B cell (primary cell): ENCODE data around the gene STAT1. TPM values are rescaled to one million over a fixed set of nuclear protein-coding genes. Genes with fewer than 3 reads are reported as not detected.
A peak's percentile ranks its signal among the peaks of the same experiment; 100 is the strongest.

Experiments
- ATAC-seq: fragments of 200-7000 bp; cut with Tn5 transposase; one replicate; pipeline ENCODE4 v1.10.0; 2021; ENCODE audit warnings: low read depth, mild to moderate bottlenecking, moderate number of reproducible peaks, moderate library complexity
- CTCF ChIA-PET: fragments of 350-600 bp; sonication (Branson Sonifier 250); formaldehyde crosslinking; loops from one replicate; lab custom pipeline; 2021; ENCODE audit warnings: antibody characterized with exemption, inconsistent platforms; lab: Charles Lee
- POLR2A ChIA-PET: fragments of 350-600 bp; sonication (Branson Sonifier 250); formaldehyde crosslinking; loops from one replicate; lab custom pipeline; 2021; ENCODE audit warnings: antibody characterized with exemption; lab: Charles Lee
- DNase-seq: peaks from one replicate; pipeline ENCODE4 v3.0.0; 2013
- H2AFZ ChIP-seq: 2 replicates; pipeline ENCODE4 v1.6.1; 2012; ENCODE audit warnings: mild to moderate bottlenecking, low read depth, low read length; ENCODE audit not compliant: insufficient read depth, poor library complexity, severe bottlenecking
- H3K27ac ChIP-seq, 2 donors: 1 replicate in 1 of 2; 2 replicates in 1 of 2; pipeline ENCODE4 v1.5.1; 2012 to 2013; ENCODE audit warnings: low read length in 2 of 2, mild to moderate bottlenecking in 2 of 2, moderate library complexity in 1 of 2
- H3K27me3 ChIP-seq, 4 experiments: fragments of 200-600 bp in 1 of 4; sonication (generic) in 1 of 4; replicated peaks in 1 of 4; 1 replicate in 2 of 4; 2 replicates in 2 of 4; pipeline versions ENCODE4 v1.6.1 to v1.7.0; 2013 to 2016; ENCODE audit warnings: low read length in 3 of 4, mild to moderate bottlenecking in 2 of 4, mixed read lengths in 1 of 4, moderate library complexity in 1 of 4; ENCODE audit not compliant: insufficient read depth in 4 of 4, control insufficient read depth in 3 of 4; ENCODE audit errors: control extremely low read depth in 1 of 4
- H3K36me3 ChIP-seq, 2 experiments: replicated peaks in 1 of 2; 1 replicate in 1 of 2; 2 replicates in 1 of 2; pipeline versions ENCODE4 v1.6.1 to v1.7.1; 2013; ENCODE audit warnings: low read length in 1 of 2; ENCODE audit not compliant: insufficient read depth in 2 of 2, control insufficient read depth in 1 of 2; ENCODE audit errors: control extremely low read depth in 1 of 2, extremely low read depth in 1 of 2
- H3K4me1 ChIP-seq, 2 donors: fragments of 200-600 bp in 1 of 2; sonication (generic) in 1 of 2; 1 replicate in 1 of 2; 2 replicates in 1 of 2; pipeline versions ENCODE4 v1.5.1 to v1.6.1; 2013 to 2017; ENCODE audit warnings: low read length in 2 of 2; ENCODE audit not compliant: control insufficient read depth in 2 of 2, insufficient read depth in 2 of 2
- H3K4me2 ChIP-seq: replicated peaks from 2 replicates; pipeline ENCODE3; 2012; ENCODE audit warnings: mild to moderate bottlenecking, low read depth, low read length; ENCODE audit not compliant: poor library complexity, severe bottlenecking
- H3K4me3 ChIP-seq, 5 experiments: fragments of 200-600 bp in 1 of 5; sonication (generic) in 1 of 5; 1 replicate in 3 of 5; 2 replicates in 2 of 5; pipeline versions ENCODE4 v1.5.1 to v1.7.0; 2011 to 2016; ENCODE audit warnings: low read length in 4 of 5, mild to moderate bottlenecking in 4 of 5, low read depth in 2 of 5, control low read depth in 1 of 5, moderate library complexity in 1 of 5; ENCODE audit not compliant: insufficient read depth in 1 of 5; ENCODE audit errors: control extremely low read depth in 1 of 5, extremely low read depth in 1 of 5
- H3K79me2 ChIP-seq: fragments of 200-600 bp; sonication (generic); one replicate; pipeline ENCODE4 v1.6.0; 2016; ENCODE audit warnings: low read length; ENCODE audit not compliant: control insufficient read depth, insufficient read depth
- H3K9ac ChIP-seq: fragments of 200-600 bp; sonication (generic); 2 replicates; pipeline ENCODE4 v1.6.1; 2017; ENCODE audit warnings: mild to moderate bottlenecking, low read length, moderate library complexity
- H3K9me3 ChIP-seq, 3 donors: one replicate each; pipeline versions ENCODE4 v1.6.1 to v1.7.1; 2013; ENCODE audit warnings: low read length in 2 of 3; ENCODE audit not compliant: control insufficient read depth in 2 of 3, insufficient read depth in 1 of 3; ENCODE audit errors: control extremely low read depth in 1 of 3
- H4K20me1 ChIP-seq: 2 replicates; pipeline ENCODE4 v1.6.0; 2012; ENCODE audit warnings: mild to moderate bottlenecking, low read length; ENCODE audit not compliant: insufficient read depth, control insufficient read depth, poor library complexity, severe bottlenecking
- H3K27ac Mint-ChIP-seq: one replicate; pipeline ENCODE4 v1.8.0; 2021; ENCODE audit warnings: mixed read lengths
- H3K27me3 Mint-ChIP-seq: one replicate; pipeline ENCODE4 v1.8.0; 2021; ENCODE audit warnings: mixed read lengths
- H3K4me1 Mint-ChIP-seq: one replicate; pipeline ENCODE4 v1.8.0; 2021; ENCODE audit warnings: mixed read lengths
- H3K4me3 Mint-ChIP-seq: one replicate; pipeline ENCODE4 v1.8.0; 2021; ENCODE audit warnings: mixed read lengths
- H3K9me3 Mint-ChIP-seq: one replicate; pipeline ENCODE4 v1.8.0; 2022; ENCODE audit warnings: mixed read lengths; ENCODE audit not compliant: insufficient read depth
- CTCF ChIP-seq: fragments of 200-600 bp; IDR thresholded peaks from one replicate; pipeline ENCODE4 v1.8.0; 2022; ENCODE audit warnings: antibody characterized with exemption, mild to moderate bottlenecking
- EZH2 ChIP-seq: IDR thresholded peaks from 2 replicates; pipeline ENCODE4 v1.6.1; 2012; ENCODE audit warnings: borderline replicate concordance, low read depth, mild to moderate bottlenecking, moderate library complexity, low read length; ENCODE audit not compliant: insufficient read depth, poor library complexity, severe bottlenecking
- WGBS: methylation state at CpG from one replicate; pipeline ENCODE4 v1.1.5; 2013; ENCODE audit warnings: missing lambda C conversion rate; ENCODE audit not compliant: insufficient coverage; 5-methylcytosine and 5-hydroxymethylcytosine counted together
- intact Hi-C: fragments of 100-400 bp; cut with micrococcal nuclease; formaldehyde crosslinking; loops from one replicate; pipeline ENCODE4 v1.10.0; 2022
- polyA plus RNA-seq: library from polyadenylated mRNA; depleted of rRNA; stranded (reverse); fragments of >200 nt; gene quantifications from 2 replicates; pipeline ENCODE4 v1.2.3, GENCODE V29; 2012
- total RNA-seq, 2 donors: library from RNA; stranded (reverse); fragments of 120-200 nt in 1 of 2; gene quantifications; 1 replicate in 1 of 2; 2 replicates in 1 of 2; pipeline versions ENCODE4 v1.2.3 to v1.2.4, GENCODE V29; 2013 to 2022

STAT1 gene
- total and polyA plus RNA-seq, 2 donors (not counting 1 experiment from before 2014, with no cell fraction given), result 20.5 to 50.9 TPM

DNA sequence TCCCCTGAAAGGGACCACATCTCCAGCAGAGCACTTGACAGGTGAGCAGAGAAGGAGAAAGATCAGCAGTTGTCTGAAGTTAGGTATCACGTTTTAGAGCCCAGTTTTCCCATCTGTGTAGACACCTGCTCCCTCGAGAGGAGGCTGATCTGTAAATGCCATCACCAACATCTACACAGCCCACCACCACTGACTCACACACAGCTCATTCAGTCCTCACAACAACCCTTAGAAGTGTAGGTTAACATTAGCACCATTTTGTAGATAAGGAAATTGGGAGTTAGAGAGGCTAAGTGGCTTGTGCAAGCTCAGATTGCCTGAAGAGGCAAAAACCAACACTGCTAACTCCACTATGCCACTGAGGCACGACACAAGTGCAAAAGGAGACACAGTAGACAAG, 37.2 kb upstream of the STAT1 start:
- Mint-ChIP-seq H3K4me3 (no peak overlapping the region), H3K4me1 (no peaks in the 10 kb centered on the region), H3K27ac (no peak overlapping the region), H3K27me3 (peaks cover 20% of the 10 kb centered on the region), H3K9me3 (no peaks in the 10 kb centered on the region)
- Histone ChIP-seq H4K20me1 (no peaks in the 10 kb centered on the region), H2AFZ (no peak overlapping the region), H3K9me3 (no peaks in the 10 kb centered on the region), H3K4me1 (peaks cover 6 to 10% of the 10 kb centered on the region in 2 donors), H3K27me3 (peaks cover 0 to 10% (median 4%) of the 10 kb centered on the region in 4 experiments), H3K9ac (no peak overlapping the region), H3K27ac (no peak overlapping the region), H3K36me3 (no peaks in the 10 kb centered on the region), H3K79me2 (no peaks in the 10 kb centered on the region), H3K4me3 (no peak overlapping the region), H3K4me2 (no peak overlapping the region)
- intact Hi-C loops, result loop anchor here (10.0 kb wide), 1 partner anchor 254 kb away; no protein-coding TSS in a partner anchor
- WGBS, result no CpG with 5 or more reads among the region's 3 CpGs
- ChIA-PET POLR2A (no interaction called here), CTCF (interaction anchor here (0.7 to 9.6 kb wide), 21 partner anchors 12 to 1111 kb away, joined by 3 to 418 read pairs (median 7); partner anchors contain the start of gene STAT4)
- DNase-seq, result no peak
- no peak for ATAC-seq
- TF ChIP-seq EZH2, result no peak
- TF ChIP-seq CTCF, result no peak

GRCh38 chr2:191050640-191050987, 36.6 kb upstream of the STAT1 start:
- no peaks in the 10 kb centered on the region for H3K36me3 ChIP-seq
- peaks cover 0 to 10% (median 4%) of the 10 kb centered on the region in 4 experiments for H3K27me3 ChIP-seq
- H3K4me1 Mint-ChIP-seq, result no peaks in the 10 kb centered on the region
- no peak overlapping the region for H3K4me3 ChIP-seq
- intact Hi-C loops, result loop anchor here (10.0 kb wide), 1 partner anchor 254 kb away; no protein-coding TSS in a partner anchor
- no peak overlapping the region for H3K9ac ChIP-seq
- no peak for DNase-seq
- H3K4me2 ChIP-seq, result no peak overlapping the region
- ChIA-PET POLR2A (no interaction called here), CTCF (interaction anchor here (0.7 to 9.6 kb wide), 11 partner anchors 15 to 474 kb away, joined by 3 to 418 read pairs (median 17); partner anchors contain the start of gene STAT4)
- H3K9me3 ChIP-seq, result no peaks in the 10 kb centered on the region
- no peak for ATAC-seq
- no CpG with 5 or more reads among the region's 1 CpG for WGBS
- H2AFZ ChIP-seq, result no peak overlapping the region
- H4K20me1 ChIP-seq, result no peaks in the 10 kb centered on the region
- H3K27me3 Mint-ChIP-seq, result peaks cover 23% of the 10 kb centered on the region
- no peaks in the 10 kb centered on the region for H3K79me2 ChIP-seq
- H3K4me1 ChIP-seq, result peaks cover 6 to 10% of the 10 kb centered on the region in 2 donors
- TF ChIP-seq CTCF (no peak), EZH2 (no peak)
- H3K9me3 Mint-ChIP-seq, result no peaks in the 10 kb centered on the region
- no peak overlapping the region for H3K27ac Mint-ChIP-seq
- no peak overlapping the region for H3K27ac ChIP-seq
- H3K4me3 Mint-ChIP-seq, result peak overlapping the region; percentile 3
